HL-60/S4 treated with phorbol 12-myristate 13-acetate at 8.2 ng/mL for 4 days and 3 days (cell line): ENCODE results near the gene UBTD1.

Source experiments
- in situ Hi-C: fragments of 300-500 bp; cut with MboI; formaldehyde crosslinking; loops from 2 replicates; pipeline ENCODE4 v1.15.0; 2022; ENCODE audit warnings: low sequenced_read_pairs

Gene UBTD1

GRCh38 chr10:97580421-97581367, 82.0 kb downstream of the UBTD1 start:
- in situ Hi-C loops: no loop called here

GRCh38 chr10:97582169-97582568, 83.4 kb downstream of the UBTD1 start:
- in situ Hi-C loops: no loop called here

GRCh38 chr10:97583476-97583875, 84.8 kb downstream of the UBTD1 start:
- in situ Hi-C loops: no loop called here

- in situ Hi-C loops: no loop called here
Measured at GRCh38 chr10:97584060-97584797, 85.5 kb downstream of the UBTD1 start, which contains the start of gene HOGA1. Gene HOGA1 (plus strand): TSS chr10:97584389. CDS start chr10:97584704, 315 bp downstream.

- in situ Hi-C loops: no loop called here
Measured at GRCh38 chr10:97584798-97585438, 86.2 kb downstream of the UBTD1 start.

GRCh38 chr10:97585439-97585811, 86.7 kb downstream of the UBTD1 start:
- in situ Hi-C loops: no loop called here

- in situ Hi-C loops: no loop called here
Measured at GRCh38 chr10:97587183-97587582, 88.5 kb downstream of the UBTD1 start.

- in situ Hi-C loops: no loop called here
Measured at GRCh38 chr10:97589479-97589878, 90.8 kb downstream of the UBTD1 start, which contains the start of gene C10orf62. Gene C10orf62 (plus strand): TSS chr10:97589721. CDS start chr10:97589898, 177 bp downstream.

- in situ Hi-C loops: no loop called here
Measured at GRCh38 chr10:97590082-97590747, 91.5 kb downstream of the UBTD1 start.

- in situ Hi-C loops: no loop called here
Measured at GRCh38 chr10:97590748-97591495, 92.2 kb downstream of the UBTD1 start.

- in situ Hi-C loops: no loop called here
Measured at GRCh38 chr10:97593421-97593820, 94.7 kb downstream of the UBTD1 start.

- in situ Hi-C loops: no loop called here
Measured at GRCh38 chr10:97596101-97597082, 97.7 kb downstream of the UBTD1 start.

- in situ Hi-C loops: no loop called here
Measured at GRCh38 chr10:97597778-97598177, 99.1 kb downstream of the UBTD1 start.

GRCh38 chr10:97598407-97599271, 99.9 kb downstream of the UBTD1 start:
- in situ Hi-C loops: no loop called here

- in situ Hi-C loops: no loop called here
Measured at GRCh38 chr10:97599272-97599619, 100.5 kb downstream of the UBTD1 start.

- in situ Hi-C loops: no loop called here
Measured at GRCh38 chr10:97600616-97601015, 101.9 kb downstream of the UBTD1 start.

GRCh38 chr10:97601268-97602215, 102.8 kb downstream of the UBTD1 start:
- in situ Hi-C loops: no loop called here
